Type B pancreatic cell (in vitro differentiated cells): ENCODE measurements around the gene PPIE. TPM values are rescaled to one million over a fixed set of nuclear protein-coding genes. Genes with fewer than 3 reads are reported as not detected.

Source experiments
- DNase-seq: peaks from one replicate; pipeline ENCODE4 v3.0.0; 2021; ENCODE audit warnings: mixed read lengths; ENCODE audit not compliant: unreplicated experiment; ENCODE audit errors: extremely low spot score
- H3K27ac Mint-ChIP-seq: 2 replicates; pipeline ENCODE4 v1.8.0; 2021; ENCODE audit warnings: mild to moderate bottlenecking, mixed read lengths
- H3K27me3 Mint-ChIP-seq: 2 replicates; pipeline ENCODE4 v1.8.0; 2021; ENCODE audit warnings: mixed read lengths
- H3K36me3 Mint-ChIP-seq: 2 replicates; pipeline ENCODE4 v1.8.0; 2021; ENCODE audit warnings: mixed read lengths
- H3K4me1 Mint-ChIP-seq: one replicate; pipeline ENCODE4 v1.8.0; 2021; ENCODE audit warnings: mixed read lengths; ENCODE audit not compliant: unreplicated experiment
- H3K4me3 Mint-ChIP-seq: 2 replicates; pipeline ENCODE4 v1.8.0; 2021; ENCODE audit warnings: mild to moderate bottlenecking, mixed read lengths
- H3K9me3 Mint-ChIP-seq: 2 replicates; pipeline ENCODE4 v1.8.0; 2021; ENCODE audit warnings: mixed read lengths
- total RNA-seq: library from RNA; stranded (reverse); gene quantifications from 2 replicates; pipeline ENCODE4 v1.2.1, GENCODE V29; 2021; ENCODE audit warnings: low replicate concordance
- TF ChIP-seq, protein P1 (sequence below): fragments of 200-600 bp; sonication (generic); conservative IDR thresholded peaks from 2 replicates; pipeline ENCODE4 v1.5.0; 2021; ENCODE audit warnings: antibody characterized with exemption, mild to moderate bottlenecking

The PPIE gene
- total RNA-seq, 1 donor from 2014 or later, result 50.0 TPM

DNA sequence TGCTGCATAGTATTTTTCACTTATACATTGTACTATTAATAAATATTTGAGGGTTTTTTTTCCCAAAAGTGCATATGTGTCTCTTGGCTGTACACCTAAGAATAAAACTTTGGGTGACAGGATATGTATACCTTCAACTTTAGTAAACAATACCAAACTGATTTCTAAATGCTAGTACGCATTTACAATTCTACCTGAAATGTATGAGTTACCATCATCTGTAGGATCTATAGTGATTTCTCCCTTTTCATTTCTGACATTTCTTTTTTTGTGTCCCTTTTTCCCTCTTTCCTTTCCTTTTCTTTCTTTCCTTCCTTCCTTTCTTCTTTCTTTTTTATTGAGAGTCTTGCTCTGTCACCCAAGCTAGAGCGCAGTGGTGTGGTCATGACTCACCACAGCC is 66.7 kb downstream of the PPIE start:
- H3K27ac Mint-ChIP-seq, result no peak overlapping the region
- no peak for DNase-seq
- H3K4me3 Mint-ChIP-seq, result no peak overlapping the region
- TF ChIP-seq, protein P1, sequence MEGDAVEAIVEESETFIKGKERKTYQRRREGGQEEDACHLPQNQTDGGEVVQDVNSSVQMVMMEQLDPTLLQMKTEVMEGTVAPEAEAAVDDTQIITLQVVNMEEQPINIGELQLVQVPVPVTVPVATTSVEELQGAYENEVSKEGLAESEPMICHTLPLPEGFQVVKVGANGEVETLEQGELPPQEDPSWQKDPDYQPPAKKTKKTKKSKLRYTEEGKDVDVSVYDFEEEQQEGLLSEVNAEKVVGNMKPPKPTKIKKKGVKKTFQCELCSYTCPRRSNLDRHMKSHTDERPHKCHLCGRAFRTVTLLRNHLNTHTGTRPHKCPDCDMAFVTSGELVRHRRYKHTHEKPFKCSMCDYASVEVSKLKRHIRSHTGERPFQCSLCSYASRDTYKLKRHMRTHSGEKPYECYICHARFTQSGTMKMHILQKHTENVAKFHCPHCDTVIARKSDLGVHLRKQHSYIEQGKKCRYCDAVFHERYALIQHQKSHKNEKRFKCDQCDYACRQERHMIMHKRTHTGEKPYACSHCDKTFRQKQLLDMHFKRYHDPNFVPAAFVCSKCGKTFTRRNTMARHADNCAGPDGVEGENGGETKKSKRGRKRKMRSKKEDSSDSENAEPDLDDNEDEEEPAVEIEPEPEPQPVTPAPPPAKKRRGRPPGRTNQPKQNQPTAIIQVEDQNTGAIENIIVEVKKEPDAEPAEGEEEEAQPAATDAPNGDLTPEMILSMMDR, result no peak
- H3K27me3 Mint-ChIP-seq, result peaks cover 4% of the 10 kb centered on the region
- H3K9me3 Mint-ChIP-seq, result peaks cover 5% of the 10 kb centered on the region
- no peaks in the 10 kb centered on the region for H3K4me1 Mint-ChIP-seq
- H3K36me3 Mint-ChIP-seq, result no peaks in the 10 kb centered on the region

DNA sequence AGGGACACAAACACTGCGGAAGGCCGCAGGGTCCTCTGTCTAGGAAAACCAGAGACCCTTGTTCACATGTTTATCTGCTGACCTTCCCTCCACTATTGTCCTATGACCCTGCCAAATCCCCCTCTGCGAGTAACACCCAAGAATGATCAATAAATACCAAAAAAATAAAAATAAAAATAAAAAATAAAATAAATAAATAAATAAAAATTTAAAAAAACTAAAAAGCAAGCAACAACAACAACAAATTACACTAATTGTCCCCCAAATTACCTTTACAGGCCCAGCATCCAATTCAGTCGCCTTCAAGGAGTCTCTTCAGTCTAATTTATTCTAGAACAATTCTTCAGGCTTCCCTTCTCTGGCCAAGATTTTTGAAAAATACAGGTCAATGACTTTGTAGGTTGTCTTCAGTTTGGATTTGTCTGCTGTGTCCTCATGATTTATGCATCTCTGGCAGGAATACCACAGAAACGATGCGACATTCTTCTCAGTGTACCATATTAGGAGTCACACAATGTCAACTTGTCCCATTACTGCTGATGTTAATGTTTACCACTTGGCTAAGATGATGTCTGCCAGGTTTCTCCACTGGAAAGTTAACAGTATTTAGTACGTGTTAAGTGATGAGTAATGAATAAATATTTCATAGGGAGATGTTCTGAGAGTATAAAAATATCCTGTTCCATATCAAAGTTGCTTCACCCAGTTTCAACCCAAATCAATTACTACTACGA is 70.3 kb downstream of the PPIE start:
- H3K4me1 Mint-ChIP-seq, result no peaks in the 10 kb centered on the region
- H3K27ac Mint-ChIP-seq, result no peak overlapping the region
- no peak overlapping the region for H3K4me3 Mint-ChIP-seq
- TF ChIP-seq, protein P1, result no peak
- no peak for DNase-seq
- H3K36me3 Mint-ChIP-seq, result no peaks in the 10 kb centered on the region
- H3K9me3 Mint-ChIP-seq, result peaks cover 5% of the 10 kb centered on the region
- H3K27me3 Mint-ChIP-seq, result peaks cover 9% of the 10 kb centered on the region

DNA sequence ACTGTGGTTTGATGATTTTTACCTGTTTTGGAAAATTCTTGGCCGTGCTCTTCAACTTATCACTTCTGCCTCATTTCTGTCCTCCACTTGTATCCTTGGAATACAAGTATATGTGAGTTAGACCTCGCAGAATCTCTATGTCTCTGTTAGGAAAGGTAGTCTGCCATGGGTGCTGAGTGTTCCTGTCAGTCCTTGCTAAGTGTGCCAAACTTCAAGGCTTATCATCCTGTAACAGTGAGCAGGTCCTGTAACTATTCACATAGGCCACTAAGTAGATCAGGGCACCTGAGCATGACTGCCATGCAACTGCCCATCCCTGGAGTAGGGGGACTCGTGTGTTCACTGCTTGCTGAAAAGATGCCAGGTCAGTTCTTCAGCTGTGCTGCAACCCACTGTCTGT is 74.2 kb downstream of the PPIE start:
- DNase-seq, result no peak
- Mint-ChIP-seq H3K27ac (no peak overlapping the region), H3K36me3 (no peaks in the 10 kb centered on the region), H3K9me3 (no peaks in the 10 kb centered on the region), H3K4me1 (no peaks in the 10 kb centered on the region), H3K4me3 (no peak overlapping the region), H3K27me3 (peaks cover 18% of the 10 kb centered on the region)
- TF ChIP-seq, protein P1, result no peak

Other genes starting within 250 kb of the PPIE start
- gene BMP8A, start 247.2 kb upstream of the PPIE start, total RNA-seq, result 0.52 and 1.1 TPM in 2 replicates
- gene PABPC4, start 162.1 kb upstream of the PPIE start, total RNA-seq, result 283 and 291 TPM in 2 replicates
- gene HEYL, start 99.2 kb upstream of the PPIE start, total RNA-seq, result 0.83 and 4.3 TPM in 2 replicates
- 0.43 TPM in 1 of 2 replicates, not detected in the other for gene NT5C1A, start 66.8 kb upstream of the PPIE start, total RNA-seq
- gene HPCAL4, start 47.4 kb upstream of the PPIE start, total RNA-seq, result 0.21 and 0.53 TPM in 2 replicates
- gene OXCT2, start 32.5 kb downstream of the PPIE start, total RNA-seq, result 0.21 and 0.65 TPM in 2 replicates
- gene BMP8B, start 50.0 kb downstream of the PPIE start, total RNA-seq, result 1.5 and 2.4 TPM in 2 replicates
- gene TRIT1, start 144.6 kb downstream of the PPIE start, total RNA-seq, result 23.9 and 29.6 TPM in 2 replicates
- gene MYCL, start 163.0 kb downstream of the PPIE start, total RNA-seq, result 19.5 and 36.5 TPM in 2 replicates
- 6.1 and 7.3 TPM in 2 replicates for gene MFSD2A, start 216.3 kb downstream of the PPIE start, total RNA-seq